GM12878 (cell line): ENCODE data around the gene TMEM72. TPM values are rescaled to one million over a fixed set of nuclear protein-coding genes. Genes with fewer than 3 reads are reported as not detected.

ENCODE experiments used
- CREB1 ChIP-seq: IDR thresholded peaks from 2 replicates; pipeline ENCODE4 v1.6.1; 2012; ENCODE audit warnings: low read depth, mild to moderate bottlenecking, inconsistent platforms
- MXI1 ChIP-seq: fragments of 150-350 bp; IDR thresholded peaks from 2 replicates; pipeline ENCODE4 v1.6.1; 2011; ENCODE audit warnings: low read depth, mild to moderate bottlenecking, inconsistent platforms, low read length, improper control_type of control experiment
- NR2C1 ChIP-seq: fragments of 450-650 bp; IDR thresholded peaks from 2 replicates; pipeline ENCODE4 v1.6.1; 2017; ENCODE audit warnings: antibody characterized with exemption, mild to moderate bottlenecking, moderate library complexity
- ZBED1 ChIP-seq: IDR thresholded peaks from 2 replicates; pipeline ENCODE4 v1.6.1; 2016; ENCODE audit warnings: borderline replicate concordance
- polyA plus RNA-seq, 11 experiments: library from polyadenylated mRNA; depleted of rRNA in 4 of 11; unstranded in 6 of 11; stranded (reverse) in 5 of 11; fragments of >200 nt; fragmentation: Nextera tagmentation in 4 of 11; fragmentation: Illumina TruSeq in 1 of 11; extraction: Ambion mirVana in 4 of 11; extraction: Trizol in 1 of 11; gene quantifications; 1 replicate in 1 of 11; 2 replicates in 10 of 11; pipeline versions ENCODE4 v1.2.1 to v1.2.3, GENCODE V29; 2011 to 2016; ENCODE audit warnings: inconsistent platforms in 2 of 11, missing spikeins in 2 of 11, low read depth in 1 of 11
- total RNA-seq, 4 experiments: library from RNA; depleted of rRNA in 3 of 4; stranded (reverse); fragments of >200 nt in 3 of 4; fragmentation: Illumina TruSeq in 1 of 4; extraction: Trizol in 1 of 4; gene quantifications; 2 replicates each; pipeline versions ENCODE4 v1.2.1 to v1.2.3, GENCODE V29; 2013 to 2021
- TF ChIP-seq, protein P1 (sequence below): fragments of 450-650 bp; IDR thresholded peaks from 2 replicates; pipeline ENCODE4 v1.6.1; 2017; ENCODE audit warnings: antibody characterized with exemption, mild to moderate bottlenecking, moderate library complexity
- TF ChIP-seq, protein P2 (sequence below): fragments of 450-650 bp; IDR thresholded peaks from 2 replicates; pipeline ENCODE4 v1.6.1; 2016; ENCODE audit warnings: mild to moderate bottlenecking
- TF ChIP-seq, protein P3 (sequence below): IDR thresholded peaks from 2 replicates; pipeline ENCODE4 v1.6.1; 2011; ENCODE audit warnings: borderline replicate concordance, low read depth, mild to moderate bottlenecking, moderate library complexity, mixed read lengths, low read length; ENCODE audit not compliant: insufficient read depth; ENCODE audit errors: extremely low read length
- TF ChIP-seq, protein P4 (sequence below): fragments of 450-650 bp; IDR thresholded peaks from 2 replicates; pipeline ENCODE4 v1.6.1; 2017; ENCODE audit warnings: mild to moderate bottlenecking, moderate library complexity
- TF ChIP-seq, protein P5 (sequence below): fragments of 450-650 bp; IDR thresholded peaks from 2 replicates; pipeline ENCODE4 v1.6.1; 2017; ENCODE audit warnings: low read depth, mild to moderate bottlenecking, moderate library complexity
- TF ChIP-seq, protein P6 (sequence below): IDR thresholded peaks from 2 replicates; pipeline ENCODE4 v1.6.1; 2011; ENCODE audit warnings: low read depth, mild to moderate bottlenecking, low read length, moderate library complexity, borderline replicate concordance; ENCODE audit errors: extremely low read depth
- TF ChIP-seq, protein P7 (sequence below): IDR thresholded peaks from 2 replicates; pipeline ENCODE4 v1.6.1; 2012; ENCODE audit warnings: mild to moderate bottlenecking, low read depth, low read length

TMEM72 gene
- total and polyA plus RNA-seq, 10 of the 15 experiments (the other 5 are each of a cell fraction or from before 2014, with no cell fraction given), result 0.12 TPM; not detected in 9

DNA sequence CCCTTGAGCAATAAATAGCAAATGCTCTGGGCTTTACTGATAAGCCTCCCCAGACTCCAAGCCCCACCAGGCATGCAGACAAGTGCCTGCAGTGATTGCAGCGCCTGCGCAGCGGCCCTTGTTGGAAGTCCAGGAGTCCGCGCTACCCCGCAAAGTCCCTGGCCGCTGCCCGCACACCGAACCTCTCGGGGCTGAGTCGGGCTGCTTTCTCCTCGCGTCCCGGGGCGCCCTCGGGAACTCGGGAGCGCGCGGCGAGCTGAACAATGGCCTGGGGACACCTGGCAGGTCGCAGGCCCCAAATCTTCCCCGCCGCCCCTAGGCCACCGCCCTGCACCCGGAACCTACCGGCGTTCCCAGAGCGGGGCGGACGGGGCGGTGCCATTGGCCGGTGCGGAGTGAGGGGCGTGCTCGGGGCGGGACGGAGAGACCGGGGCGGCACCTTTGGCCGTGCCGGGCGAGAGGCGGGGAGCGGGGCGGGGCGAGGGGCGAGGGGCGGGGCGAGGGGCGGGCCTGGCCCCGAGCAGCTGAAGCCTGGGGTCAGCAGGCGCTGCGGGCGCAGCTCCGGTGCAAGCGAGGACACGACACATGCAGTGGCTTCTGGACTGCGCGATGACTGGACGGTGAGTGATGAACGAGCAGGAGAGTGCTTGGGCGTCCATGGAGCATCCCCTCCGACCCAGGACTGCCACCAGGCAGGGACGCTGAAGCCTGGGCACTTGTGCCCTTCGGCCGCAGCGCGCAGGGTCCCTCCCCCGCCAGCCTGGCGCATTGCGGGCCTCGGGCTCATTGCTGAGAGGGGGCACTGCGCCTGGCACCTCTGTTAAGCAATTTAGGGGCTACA, 48.3 kb downstream of the TMEM72 start, which contains the start of gene RASSF4 (continued):
- TF ChIP-seq, protein P1, sequence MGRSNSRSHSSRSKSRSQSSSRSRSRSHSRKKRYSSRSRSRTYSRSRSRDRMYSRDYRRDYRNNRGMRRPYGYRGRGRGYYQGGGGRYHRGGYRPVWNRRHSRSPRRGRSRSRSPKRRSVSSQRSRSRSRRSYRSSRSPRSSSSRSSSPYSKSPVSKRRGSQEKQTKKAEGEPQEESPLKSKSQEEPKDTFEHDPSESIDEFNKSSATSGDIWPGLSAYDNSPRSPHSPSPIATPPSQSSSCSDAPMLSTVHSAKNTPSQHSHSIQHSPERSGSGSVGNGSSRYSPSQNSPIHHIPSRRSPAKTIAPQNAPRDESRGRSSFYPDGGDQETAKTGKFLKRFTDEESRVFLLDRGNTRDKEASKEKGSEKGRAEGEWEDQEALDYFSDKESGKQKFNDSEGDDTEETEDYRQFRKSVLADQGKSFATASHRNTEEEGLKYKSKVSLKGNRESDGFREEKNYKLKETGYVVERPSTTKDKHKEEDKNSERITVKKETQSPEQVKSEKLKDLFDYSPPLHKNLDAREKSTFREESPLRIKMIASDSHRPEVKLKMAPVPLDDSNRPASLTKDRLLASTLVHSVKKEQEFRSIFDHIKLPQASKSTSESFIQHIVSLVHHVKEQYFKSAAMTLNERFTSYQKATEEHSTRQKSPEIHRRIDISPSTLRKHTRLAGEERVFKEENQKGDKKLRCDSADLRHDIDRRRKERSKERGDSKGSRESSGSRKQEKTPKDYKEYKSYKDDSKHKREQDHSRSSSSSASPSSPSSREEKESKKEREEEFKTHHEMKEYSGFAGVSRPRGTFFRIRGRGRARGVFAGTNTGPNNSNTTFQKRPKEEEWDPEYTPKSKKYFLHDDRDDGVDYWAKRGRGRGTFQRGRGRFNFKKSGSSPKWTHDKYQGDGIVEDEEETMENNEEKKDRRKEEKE, result no peak
- TF ChIP-seq, protein P2, sequence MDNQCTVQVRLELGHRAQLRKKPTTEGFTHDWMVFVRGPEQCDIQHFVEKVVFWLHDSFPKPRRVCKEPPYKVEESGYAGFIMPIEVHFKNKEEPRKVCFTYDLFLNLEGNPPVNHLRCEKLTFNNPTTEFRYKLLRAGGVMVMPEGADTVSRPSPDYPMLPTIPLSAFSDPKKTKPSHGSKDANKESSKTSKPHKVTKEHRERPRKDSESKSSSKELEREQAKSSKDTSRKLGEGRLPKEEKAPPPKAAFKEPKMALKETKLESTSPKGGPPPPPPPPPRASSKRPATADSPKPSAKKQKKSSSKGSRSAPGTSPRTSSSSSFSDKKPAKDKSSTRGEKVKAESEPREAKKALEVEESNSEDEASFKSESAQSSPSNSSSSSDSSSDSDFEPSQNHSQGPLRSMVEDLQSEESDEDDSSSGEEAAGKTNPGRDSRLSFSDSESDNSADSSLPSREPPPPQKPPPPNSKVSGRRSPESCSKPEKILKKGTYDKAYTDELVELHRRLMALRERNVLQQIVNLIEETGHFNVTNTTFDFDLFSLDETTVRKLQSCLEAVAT, result no peak
- TF ChIP-seq, protein P3, sequence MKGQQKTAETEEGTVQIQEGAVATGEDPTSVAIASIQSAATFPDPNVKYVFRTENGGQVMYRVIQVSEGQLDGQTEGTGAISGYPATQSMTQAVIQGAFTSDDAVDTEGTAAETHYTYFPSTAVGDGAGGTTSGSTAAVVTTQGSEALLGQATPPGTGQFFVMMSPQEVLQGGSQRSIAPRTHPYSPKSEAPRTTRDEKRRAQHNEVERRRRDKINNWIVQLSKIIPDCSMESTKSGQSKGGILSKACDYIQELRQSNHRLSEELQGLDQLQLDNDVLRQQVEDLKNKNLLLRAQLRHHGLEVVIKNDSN, result no peak
- TF ChIP-seq, protein P4, sequence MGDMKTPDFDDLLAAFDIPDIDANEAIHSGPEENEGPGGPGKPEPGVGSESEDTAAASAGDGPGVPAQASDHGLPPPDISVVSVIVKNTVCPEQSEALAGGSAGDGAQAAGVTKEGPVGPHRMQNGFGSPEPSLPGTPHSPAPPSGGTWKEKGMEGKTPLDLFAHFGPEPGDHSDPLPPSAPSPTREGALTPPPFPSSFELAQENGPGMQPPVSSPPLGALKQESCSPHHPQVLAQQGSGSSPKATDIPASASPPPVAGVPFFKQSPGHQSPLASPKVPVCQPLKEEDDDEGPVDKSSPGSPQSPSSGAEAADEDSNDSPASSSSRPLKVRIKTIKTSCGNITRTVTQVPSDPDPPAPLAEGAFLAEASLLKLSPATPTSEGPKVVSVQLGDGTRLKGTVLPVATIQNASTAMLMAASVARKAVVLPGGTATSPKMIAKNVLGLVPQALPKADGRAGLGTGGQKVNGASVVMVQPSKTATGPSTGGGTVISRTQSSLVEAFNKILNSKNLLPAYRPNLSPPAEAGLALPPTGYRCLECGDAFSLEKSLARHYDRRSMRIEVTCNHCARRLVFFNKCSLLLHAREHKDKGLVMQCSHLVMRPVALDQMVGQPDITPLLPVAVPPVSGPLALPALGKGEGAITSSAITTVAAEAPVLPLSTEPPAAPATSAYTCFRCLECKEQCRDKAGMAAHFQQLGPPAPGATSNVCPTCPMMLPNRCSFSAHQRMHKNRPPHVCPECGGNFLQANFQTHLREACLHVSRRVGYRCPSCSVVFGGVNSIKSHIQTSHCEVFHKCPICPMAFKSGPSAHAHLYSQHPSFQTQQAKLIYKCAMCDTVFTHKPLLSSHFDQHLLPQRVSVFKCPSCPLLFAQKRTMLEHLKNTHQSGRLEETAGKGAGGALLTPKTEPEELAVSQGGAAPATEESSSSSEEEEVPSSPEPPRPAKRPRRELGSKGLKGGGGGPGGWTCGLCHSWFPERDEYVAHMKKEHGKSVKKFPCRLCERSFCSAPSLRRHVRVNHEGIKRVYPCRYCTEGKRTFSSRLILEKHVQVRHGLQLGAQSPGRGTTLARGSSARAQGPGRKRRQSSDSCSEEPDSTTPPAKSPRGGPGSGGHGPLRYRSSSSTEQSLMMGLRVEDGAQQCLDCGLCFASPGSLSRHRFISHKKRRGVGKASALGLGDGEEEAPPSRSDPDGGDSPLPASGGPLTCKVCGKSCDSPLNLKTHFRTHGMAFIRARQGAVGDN, result 0 out of 2 replicates have a peak, but pooled peaks have one; percentile 22
- TF ChIP-seq MXI1 (0 out of 2 replicates have a peak, but pooled peaks have one; percentile 21), ZBED1 (no peak), CREB1 (no peak), NR2C1 (no peak)
- TF ChIP-seq, protein P5, sequence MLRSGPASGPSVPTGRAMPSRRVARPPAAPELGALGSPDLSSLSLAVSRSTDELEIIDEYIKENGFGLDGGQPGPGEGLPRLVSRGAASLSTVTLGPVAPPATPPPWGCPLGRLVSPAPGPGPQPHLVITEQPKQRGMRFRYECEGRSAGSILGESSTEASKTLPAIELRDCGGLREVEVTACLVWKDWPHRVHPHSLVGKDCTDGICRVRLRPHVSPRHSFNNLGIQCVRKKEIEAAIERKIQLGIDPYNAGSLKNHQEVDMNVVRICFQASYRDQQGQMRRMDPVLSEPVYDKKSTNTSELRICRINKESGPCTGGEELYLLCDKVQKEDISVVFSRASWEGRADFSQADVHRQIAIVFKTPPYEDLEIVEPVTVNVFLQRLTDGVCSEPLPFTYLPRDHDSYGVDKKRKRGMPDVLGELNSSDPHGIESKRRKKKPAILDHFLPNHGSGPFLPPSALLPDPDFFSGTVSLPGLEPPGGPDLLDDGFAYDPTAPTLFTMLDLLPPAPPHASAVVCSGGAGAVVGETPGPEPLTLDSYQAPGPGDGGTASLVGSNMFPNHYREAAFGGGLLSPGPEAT, result peak; percentile 49; the same call in 1 of the 2 replicates
- TF ChIP-seq, protein P6, sequence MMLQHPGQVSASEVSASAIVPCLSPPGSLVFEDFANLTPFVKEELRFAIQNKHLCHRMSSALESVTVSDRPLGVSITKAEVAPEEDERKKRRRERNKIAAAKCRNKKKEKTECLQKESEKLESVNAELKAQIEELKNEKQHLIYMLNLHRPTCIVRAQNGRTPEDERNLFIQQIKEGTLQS, result no peak
- TF ChIP-seq, protein P7, sequence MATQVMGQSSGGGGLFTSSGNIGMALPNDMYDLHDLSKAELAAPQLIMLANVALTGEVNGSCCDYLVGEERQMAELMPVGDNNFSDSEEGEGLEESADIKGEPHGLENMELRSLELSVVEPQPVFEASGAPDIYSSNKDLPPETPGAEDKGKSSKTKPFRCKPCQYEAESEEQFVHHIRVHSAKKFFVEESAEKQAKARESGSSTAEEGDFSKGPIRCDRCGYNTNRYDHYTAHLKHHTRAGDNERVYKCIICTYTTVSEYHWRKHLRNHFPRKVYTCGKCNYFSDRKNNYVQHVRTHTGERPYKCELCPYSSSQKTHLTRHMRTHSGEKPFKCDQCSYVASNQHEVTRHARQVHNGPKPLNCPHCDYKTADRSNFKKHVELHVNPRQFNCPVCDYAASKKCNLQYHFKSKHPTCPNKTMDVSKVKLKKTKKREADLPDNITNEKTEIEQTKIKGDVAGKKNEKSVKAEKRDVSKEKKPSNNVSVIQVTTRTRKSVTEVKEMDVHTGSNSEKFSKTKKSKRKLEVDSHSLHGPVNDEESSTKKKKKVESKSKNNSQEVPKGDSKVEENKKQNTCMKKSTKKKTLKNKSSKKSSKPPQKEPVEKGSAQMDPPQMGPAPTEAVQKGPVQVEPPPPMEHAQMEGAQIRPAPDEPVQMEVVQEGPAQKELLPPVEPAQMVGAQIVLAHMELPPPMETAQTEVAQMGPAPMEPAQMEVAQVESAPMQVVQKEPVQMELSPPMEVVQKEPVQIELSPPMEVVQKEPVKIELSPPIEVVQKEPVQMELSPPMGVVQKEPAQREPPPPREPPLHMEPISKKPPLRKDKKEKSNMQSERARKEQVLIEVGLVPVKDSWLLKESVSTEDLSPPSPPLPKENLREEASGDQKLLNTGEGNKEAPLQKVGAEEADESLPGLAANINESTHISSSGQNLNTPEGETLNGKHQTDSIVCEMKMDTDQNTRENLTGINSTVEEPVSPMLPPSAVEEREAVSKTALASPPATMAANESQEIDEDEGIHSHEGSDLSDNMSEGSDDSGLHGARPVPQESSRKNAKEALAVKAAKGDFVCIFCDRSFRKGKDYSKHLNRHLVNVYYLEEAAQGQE, result no peak
